ENCODE results near the gene UBR3. TPM values are rescaled to one million over a fixed set of nuclear protein-coding genes. Genes with fewer than 3 reads are reported as not detected.

Gene UBR3
- total and polyA plus RNA-seq, 8 donors = 7.3 to 26.8 (median 20.5) TPM

- Histone ChIP-seq H3K27ac (no peak overlapping the region), H3K4me3 (no peak overlapping the region), H3K9me3 (no peaks in the 10 kb centered on the region), H3K4me1 (no peaks in the 10 kb centered on the region), H3K27me3 (no peaks in the 10 kb centered on the region), H3K36me3 (no peaks in the 10 kb centered on the region)
- TF ChIP-seq CTCF (IDR thresholded peaks at IDR 0.05) = no peak
- WGBS, 2 donors = 95 to 97% methylated on average over 1 of the region's 1 CpG
- ATAC-seq (no peak), FAIRE-seq (no peak), DNase-seq (no peak)
- intact Hi-C loops (cut with DNase I) = no loop called here
Observed at GRCh38 chr2:170024721-170025120, 197.5 kb downstream of the UBR3 start.

- 93 to 96% methylated on average over 2 of the region's 2 CpGs for WGBS, 2 donors
- Histone ChIP-seq H3K9me3 (no peaks in the 10 kb centered on the region), H3K27me3 (no peaks in the 10 kb centered on the region), H3K4me3 (no peak overlapping the region), H3K27ac (no peak overlapping the region), H3K4me1 (no peaks in the 10 kb centered on the region), H3K36me3 (peaks cover 0 to 3% (median 0%) of the 10 kb centered on the region in 3 donors)
- intact Hi-C loops (cut with DNase I) = no loop called here
- no peak for DNase-seq
- no peak for TF ChIP-seq CTCF (IDR thresholded peaks at IDR 0.05)
- no peak for ATAC-seq
- FAIRE-seq = no peak
Observed at GRCh38 chr2:170025223-170025622, 198.0 kb downstream of the UBR3 start.

GRCh38 chr2:170026361-170026760, 199.1 kb downstream of the UBR3 start:
- no peak overlapping the region for H3K4me3 ChIP-seq
- H3K36me3 ChIP-seq = peaks cover 0 to 12% (median 0%) of the 10 kb centered on the region in 3 donors
- WGBS, 2 donors = 99 to 100% methylated on average over 1 of the region's 1 CpG
- ATAC-seq = no peak
- peak; percentile 20 for FAIRE-seq
- H3K9me3 ChIP-seq = no peaks in the 10 kb centered on the region
- DNase-seq = no peak
- no peaks in the 10 kb centered on the region for H3K4me1 ChIP-seq
- intact Hi-C loops (cut with DNase I) = no loop called here
- no peak for TF ChIP-seq CTCF (IDR thresholded peaks at IDR 0.05)
- H3K27ac ChIP-seq = no peak overlapping the region
- H3K27me3 ChIP-seq = no peaks in the 10 kb centered on the region

- TF ChIP-seq CTCF (IDR thresholded peaks at IDR 0.05) = no peak
- ATAC-seq = no peak
- intact Hi-C loops (cut with DNase I) = no loop called here
- Histone ChIP-seq H3K27ac (no peak overlapping the region), H3K27me3 (no peaks in the 10 kb centered on the region), H3K9me3 (no peaks in the 10 kb centered on the region), H3K36me3 (peaks cover 0 to 14% (median 0%) of the 10 kb centered on the region in 3 donors), H3K4me1 (no peaks in the 10 kb centered on the region), H3K4me3 (no peak overlapping the region)
- no peak for FAIRE-seq
- no peak for DNase-seq
Observed at GRCh38 chr2:170029551-170029950, 202.3 kb downstream of the UBR3 start.

- FAIRE-seq = no peak
- intact Hi-C loops (cut with DNase I) = no loop called here
- Histone ChIP-seq H3K9me3 (no peaks in the 10 kb centered on the region), H3K36me3 (peaks cover 0 to 14% (median 0%) of the 10 kb centered on the region in 3 donors), H3K4me3 (no peak overlapping the region), H3K27me3 (no peaks in the 10 kb centered on the region), H3K4me1 (no peaks in the 10 kb centered on the region), H3K27ac (no peak overlapping the region)
- 91 to 92% methylated on average over 2 of the region's 2 CpGs for WGBS, 2 donors
- DNase-seq = no peak
- ATAC-seq = no peak
- TF ChIP-seq CTCF (IDR thresholded peaks at IDR 0.05) = no peak
Observed at GRCh38 chr2:170030040-170030439, 202.8 kb downstream of the UBR3 start.
